ENCODE measurements around the gene WNT6. TPM values are rescaled to one million over a fixed set of nuclear protein-coding genes. Genes with fewer than 3 reads are reported as not detected.
A peak's percentile ranks its signal among the peaks of the same experiment; 100 is the strongest.

The WNT6 gene
- total RNA-seq, 1 experiment from 2014 or later: 20.3 TPM

- Histone ChIP-seq H3K36me3 (ENCODE audit: control insufficient read depth, insufficient read depth, low read length) (no peaks in the 10 kb centered on the region), H3K4me1 (peaks cover 4% of the 10 kb centered on the region; the same call in 1 of the 2 replicates)
Measured at GRCh38 chr2:218885981-218886947, 26.7 kb downstream of the WNT6 start.

DNA sequence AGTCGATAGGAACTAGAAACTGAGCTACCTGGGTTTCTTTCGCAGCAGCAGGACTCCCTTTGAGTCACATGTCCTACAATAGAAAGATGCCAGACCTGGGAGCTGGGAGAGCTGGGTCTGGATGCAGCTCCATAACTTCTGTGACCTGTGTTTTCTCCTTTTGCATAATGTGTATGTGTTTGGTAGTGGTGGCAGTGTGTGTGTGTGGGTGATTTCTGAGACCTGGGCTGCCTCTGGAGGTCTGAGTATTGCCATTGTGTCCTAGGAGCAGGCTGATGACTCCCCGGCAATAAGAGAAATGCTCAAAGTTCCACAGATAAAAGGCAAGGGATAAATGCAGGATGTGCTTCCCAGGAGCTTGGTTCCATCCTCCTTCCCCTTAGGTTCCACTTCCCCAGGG lies 27.5 kb downstream of the WNT6 start:
- H3K27me3 ChIP-seq (replicated peaks; ENCODE audit: control insufficient read depth, insufficient read depth, low read length): no peaks in the 10 kb centered on the region
- TF ChIP-seq, protein P1, sequence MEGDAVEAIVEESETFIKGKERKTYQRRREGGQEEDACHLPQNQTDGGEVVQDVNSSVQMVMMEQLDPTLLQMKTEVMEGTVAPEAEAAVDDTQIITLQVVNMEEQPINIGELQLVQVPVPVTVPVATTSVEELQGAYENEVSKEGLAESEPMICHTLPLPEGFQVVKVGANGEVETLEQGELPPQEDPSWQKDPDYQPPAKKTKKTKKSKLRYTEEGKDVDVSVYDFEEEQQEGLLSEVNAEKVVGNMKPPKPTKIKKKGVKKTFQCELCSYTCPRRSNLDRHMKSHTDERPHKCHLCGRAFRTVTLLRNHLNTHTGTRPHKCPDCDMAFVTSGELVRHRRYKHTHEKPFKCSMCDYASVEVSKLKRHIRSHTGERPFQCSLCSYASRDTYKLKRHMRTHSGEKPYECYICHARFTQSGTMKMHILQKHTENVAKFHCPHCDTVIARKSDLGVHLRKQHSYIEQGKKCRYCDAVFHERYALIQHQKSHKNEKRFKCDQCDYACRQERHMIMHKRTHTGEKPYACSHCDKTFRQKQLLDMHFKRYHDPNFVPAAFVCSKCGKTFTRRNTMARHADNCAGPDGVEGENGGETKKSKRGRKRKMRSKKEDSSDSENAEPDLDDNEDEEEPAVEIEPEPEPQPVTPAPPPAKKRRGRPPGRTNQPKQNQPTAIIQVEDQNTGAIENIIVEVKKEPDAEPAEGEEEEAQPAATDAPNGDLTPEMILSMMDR (IDR thresholded peaks at IDR 0.05; ENCODE audit: insufficient read depth in 1 of 2, low read depth in 1 of 2, low read length in 1 of 2, severe bottlenecking in 1 of 2, unreplicated experiment in 1 of 2): no peak
- H3K9me3 Mint-ChIP-seq (ENCODE audit: unreplicated experiment): no peaks in the 10 kb centered on the region

More at GRCh38 chr2:218885981-218886947, 26.7 kb downstream of the WNT6 start:
- Mint-ChIP-seq H3K27me3 (ENCODE audit: insufficient read depth, unreplicated experiment) (peaks cover 2% of the 10 kb centered on the region), H3K36me3 (ENCODE audit: insufficient read depth, unreplicated experiment) (peaks cover 1% of the 10 kb centered on the region), H3K27ac (ENCODE audit: unreplicated experiment) (no peak overlapping the region), H3K4me3 (ENCODE audit: unreplicated experiment) (no peak overlapping the region), H3K4me1 (ENCODE audit: low read depth, unreplicated experiment) (peaks cover 1% of the 10 kb centered on the region), H3K9me3 (ENCODE audit: unreplicated experiment) (no peaks in the 10 kb centered on the region)
- ChIA-PET CTCF (interaction anchor here (0.6 to 2.3 kb wide), 7 partner anchors 8 to 94 kb away, joined by 3 to 19 read pairs (median 5); partner anchors contain the start of gene CDK5R2), POLR2A (no interaction called here)
- Histone ChIP-seq H3K27me3 (replicated peaks; ENCODE audit: control insufficient read depth, insufficient read depth, low read length) (no peaks in the 10 kb centered on the region), H3K9me3 (no peaks in the 10 kb centered on the region), H3K4me3 (ENCODE audit: low read depth, low read length) (no peak overlapping the region)
- BruUV-seq (replicated peaks): no TSS peak
- DNase-seq: peak in 1 of 2 experiments; percentile 19
- intact Hi-C loops (cut with micrococcal nuclease; ENCODE audit: unreplicated experiment): no loop called here
- TF ChIP-seq, protein P1 (IDR thresholded peaks at IDR 0.05; ENCODE audit: insufficient read depth in 1 of 2, low read depth in 1 of 2, low read length in 1 of 2, severe bottlenecking in 1 of 2, unreplicated experiment in 1 of 2): no peak

GRCh38 chr2:218888341-218888740 lies 28.7 kb downstream of the WNT6 start:
- POLR2A ChIA-PET: no interaction called here
- no peaks in the 10 kb centered on the region for H3K9me3 Mint-ChIP-seq (ENCODE audit: unreplicated experiment)
- peaks cover 7% of the 10 kb centered on the region for H3K36me3 Mint-ChIP-seq (ENCODE audit: insufficient read depth, unreplicated experiment)
- no peak for DNase-seq
- intact Hi-C loops (cut with micrococcal nuclease; ENCODE audit: unreplicated experiment): no loop called here
- H3K4me3 Mint-ChIP-seq (ENCODE audit: unreplicated experiment): no peak overlapping the region
- no peaks in the 10 kb centered on the region for H3K27me3 Mint-ChIP-seq (ENCODE audit: insufficient read depth, unreplicated experiment)
- H3K27me3 ChIP-seq (replicated peaks; ENCODE audit: control insufficient read depth, insufficient read depth, low read length): no peaks in the 10 kb centered on the region
- no peaks in the 10 kb centered on the region for H3K9me3 ChIP-seq
- H3K4me1 ChIP-seq: peaks cover 8% of the 10 kb centered on the region
- H3K36me3 ChIP-seq (ENCODE audit: control insufficient read depth, insufficient read depth, low read length): no peaks in the 10 kb centered on the region
- peaks cover 7% of the 10 kb centered on the region for H3K4me1 Mint-ChIP-seq (ENCODE audit: low read depth, unreplicated experiment)
- no peak overlapping the region for H3K4me3 ChIP-seq (ENCODE audit: low read depth, low read length)
- BruUV-seq (replicated peaks): no TSS peak
- TF ChIP-seq, protein P1 (IDR thresholded peaks at IDR 0.05; ENCODE audit: insufficient read depth in 1 of 2, low read depth in 1 of 2, low read length in 1 of 2, severe bottlenecking in 1 of 2, unreplicated experiment in 1 of 2): no peak
- no peak overlapping the region for H3K27ac Mint-ChIP-seq (ENCODE audit: unreplicated experiment)
- CTCF ChIA-PET: interaction anchor here (0.9 to 2.0 kb wide), 4 partner anchors 10 to 229 kb away, joined by 3 to 17 read pairs (median 6); partner anchors contain the start of genes BCS1L and ZNF142

More for the DNA sequence above, 27.5 kb downstream of the WNT6 start:
- H3K27ac Mint-ChIP-seq (ENCODE audit: unreplicated experiment): no peak overlapping the region
- Histone ChIP-seq H3K4me3 (ENCODE audit: low read depth, low read length) (no peak overlapping the region), H3K4me1 (peaks cover 4% of the 10 kb centered on the region; the same call in 1 of the 2 replicates), H3K9me3 (no peaks in the 10 kb centered on the region), H3K36me3 (ENCODE audit: control insufficient read depth, insufficient read depth, low read length) (no peaks in the 10 kb centered on the region)
- ChIA-PET CTCF (interaction anchor here (0.6 to 2.0 kb wide), 8 partner anchors 9 to 93 kb away, joined by 3 to 17 read pairs (median 4); partner anchors contain the start of gene WNT6), POLR2A (no interaction called here)
- DNase-seq: no peak
- peaks cover 7% of the 10 kb centered on the region for H3K4me1 Mint-ChIP-seq (ENCODE audit: low read depth, unreplicated experiment)
- intact Hi-C loops (cut with micrococcal nuclease; ENCODE audit: unreplicated experiment): no loop called here
- peaks cover 7% of the 10 kb centered on the region for H3K36me3 Mint-ChIP-seq (ENCODE audit: insufficient read depth, unreplicated experiment)
- H3K4me3 Mint-ChIP-seq (ENCODE audit: unreplicated experiment): no peak overlapping the region
- no TSS peak for BruUV-seq (replicated peaks)
- H3K27me3 Mint-ChIP-seq (ENCODE audit: insufficient read depth, unreplicated experiment): peaks cover 2% of the 10 kb centered on the region

Data from Caco-2 (cell line).